Lung microvascular endothelial cell (primary cell): ENCODE measurements around the gene GNAL. TPM values are rescaled to one million over a fixed set of nuclear protein-coding genes. Genes with fewer than 3 reads are reported as not detected.
"Not testable (repeated sequence)": the region's sequence is repeated elsewhere in the genome, so short reads cannot be mapped to it uniquely, and the experiment has no call there.

Experiments
- DNase-seq, 2 donors: peaks; one replicate each; pipeline versions ENCODE4 v3.0.0 to v3.0.0-alpha.2; 2010; ENCODE audit warnings: low read depth in 2 of 2
- total RNA-seq: library from RNA; depleted of rRNA; stranded (reverse); fragments of >200 nt; gene quantifications from 2 replicates; pipeline ENCODE4 v1.2.1, GENCODE V29; 2014

Gene GNAL
- total RNA-seq, 1 donor from 2014 or later, result under 0.01 TPM

DNA sequence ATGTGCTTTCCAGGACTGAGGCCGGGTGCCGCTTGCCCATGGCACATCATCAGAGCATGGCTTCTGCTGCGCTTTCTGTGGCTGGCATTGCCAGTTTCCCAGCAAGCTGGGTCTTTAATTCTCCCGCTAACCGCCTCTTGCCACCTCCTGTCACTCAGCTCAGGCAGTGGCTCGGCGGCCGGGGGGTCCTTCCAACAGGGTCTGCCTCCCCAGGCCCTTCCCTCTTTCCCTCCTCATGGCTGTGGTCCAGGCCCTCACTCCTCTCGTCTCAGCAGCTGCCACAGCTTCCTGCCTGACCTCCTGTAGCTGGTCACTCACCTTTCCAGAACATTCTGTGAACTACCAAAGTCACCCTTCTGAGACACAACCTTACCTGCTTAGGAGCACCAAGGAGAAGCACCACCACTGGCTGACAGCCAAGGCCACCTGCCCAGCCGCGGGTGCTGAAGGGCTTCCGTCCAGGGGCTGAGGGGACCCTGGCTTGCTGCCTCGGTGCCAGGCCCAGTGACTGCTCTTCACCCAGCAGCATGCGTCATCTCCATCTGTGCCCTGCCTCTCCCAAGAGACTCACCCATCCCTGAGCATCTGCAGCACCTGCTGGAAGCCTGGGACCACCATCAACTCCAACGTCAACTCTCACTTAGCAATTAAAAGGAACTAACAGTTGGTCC, 184.7 kb downstream of the GNAL start:
- DNase-seq, result no peak

DNA sequence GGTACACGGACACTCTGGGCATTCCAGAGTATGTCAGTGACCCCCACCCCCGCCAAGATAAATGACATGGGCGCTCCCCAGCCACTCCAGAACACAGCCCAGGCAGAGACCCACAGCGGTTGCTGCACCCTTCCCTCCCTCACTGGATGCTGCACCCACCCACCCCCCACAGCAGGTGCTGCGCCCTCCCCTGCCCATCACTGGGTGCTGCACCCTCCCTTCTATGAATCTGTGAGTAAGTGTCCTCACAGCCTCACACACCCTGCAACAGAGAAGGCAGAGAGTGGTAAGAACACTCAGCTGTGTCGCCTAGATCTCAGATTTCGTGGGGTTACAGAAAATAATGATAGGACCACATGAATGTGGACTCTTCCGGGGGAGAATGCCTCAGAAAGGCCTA, 185.6 kb downstream of the GNAL start:
- DNase-seq, result no peak

DNA sequence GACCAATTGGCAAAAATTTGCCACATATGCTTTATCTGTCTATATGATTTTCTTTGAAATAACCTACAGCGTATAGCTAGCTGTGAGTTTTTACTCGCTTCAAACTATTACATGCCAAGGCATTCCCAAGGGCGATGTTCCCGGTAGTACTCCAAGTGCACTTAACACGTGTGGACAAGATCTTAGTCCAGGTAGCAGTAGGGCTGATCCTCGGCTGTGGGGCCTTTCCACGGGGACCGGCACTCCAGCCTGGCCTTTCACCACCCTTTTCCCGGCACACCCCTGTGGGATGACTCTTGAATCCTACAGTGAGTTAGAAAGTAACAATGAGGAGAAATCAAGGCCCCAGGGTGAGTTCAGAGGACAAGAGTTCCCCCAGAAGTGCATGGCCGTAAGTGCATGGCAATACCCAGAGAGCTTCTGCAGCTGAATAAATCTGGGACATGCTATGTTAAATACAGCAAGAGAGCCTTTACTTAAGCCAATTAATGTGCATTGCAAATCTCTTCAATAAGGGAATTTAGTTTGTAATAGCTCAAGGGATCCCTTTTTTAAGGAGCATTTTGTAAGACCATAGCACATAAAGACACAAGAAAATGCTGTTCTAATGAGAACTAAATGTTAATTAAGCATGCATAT, 188.6 kb downstream of the GNAL start:
- no peak for DNase-seq

DNA sequence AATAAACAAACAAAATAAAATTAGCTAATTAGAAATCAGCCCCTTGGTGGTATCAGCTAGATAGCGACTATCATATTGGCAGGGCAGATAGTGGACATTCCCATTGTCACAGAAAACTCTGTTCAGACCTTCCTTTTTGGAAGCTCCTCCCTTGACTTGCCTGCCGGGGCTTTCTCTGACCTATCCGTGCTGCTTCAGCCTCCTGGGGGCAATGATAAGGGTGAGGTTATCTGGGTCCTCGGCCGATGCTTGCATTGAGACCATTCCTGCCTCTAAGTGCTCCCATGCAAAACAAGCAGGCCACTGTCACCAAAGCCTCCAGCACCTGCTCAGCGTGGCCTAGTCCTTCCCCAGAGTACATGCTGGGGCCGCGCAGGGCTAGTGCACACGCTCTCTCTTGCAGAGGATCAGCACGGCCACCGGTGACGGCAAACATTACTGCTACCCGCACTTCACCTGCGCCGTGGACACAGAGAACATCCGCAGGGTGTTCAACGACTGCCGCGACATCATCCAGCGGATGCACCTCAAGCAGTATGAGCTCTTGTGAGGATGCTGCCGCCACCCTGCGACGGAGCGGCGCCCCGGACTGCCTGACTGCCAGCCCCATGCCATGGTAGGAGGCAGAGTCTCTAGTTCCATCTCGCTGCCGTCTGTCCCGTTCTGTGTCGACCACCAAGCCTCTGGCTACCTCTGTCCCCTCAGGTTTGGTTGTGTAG, 191.7 kb downstream of the GNAL start:
- DNase-seq, result no peak

DNA sequence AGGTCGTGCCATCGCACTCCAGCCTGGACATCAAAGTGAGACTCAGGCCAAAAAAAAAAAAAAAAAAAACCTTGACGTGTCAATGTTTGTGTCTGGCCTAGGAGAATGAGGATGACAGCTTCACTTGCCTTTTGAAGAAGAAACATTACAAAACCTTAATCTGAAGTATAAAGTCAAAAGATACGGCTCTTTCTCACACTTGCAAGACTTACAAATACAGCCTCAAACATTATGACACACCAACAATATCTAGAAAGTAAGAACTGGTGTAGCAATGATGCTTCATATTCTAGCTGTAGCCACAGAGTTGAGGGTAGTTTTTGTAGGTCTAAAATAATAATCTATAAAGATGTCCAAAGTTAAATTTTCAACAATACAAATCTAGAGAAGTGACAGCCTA, 193.6 kb downstream of the GNAL start:
- no peak for DNase-seq

DNA sequence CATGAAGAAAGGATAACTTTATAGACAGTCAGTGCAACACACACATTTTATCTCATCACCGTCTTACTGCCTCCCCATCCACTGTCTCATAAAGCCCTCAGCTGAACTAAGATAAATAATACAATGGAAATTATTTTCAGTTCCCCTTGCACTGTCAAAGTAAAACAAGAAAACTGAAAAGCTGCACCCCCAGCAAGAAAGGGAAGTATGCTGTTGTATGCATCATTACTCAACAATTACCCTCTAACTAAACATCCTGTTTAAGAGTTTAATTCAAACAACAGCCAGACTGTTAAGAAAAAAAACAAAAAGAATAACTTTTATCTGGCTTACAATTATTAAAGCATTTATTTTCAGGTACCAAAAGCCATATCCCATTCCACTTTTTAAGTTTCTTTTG, 194.1 kb downstream of the GNAL start:
- peak in 1 of 2 donors; percentile 66 for DNase-seq

DNA sequence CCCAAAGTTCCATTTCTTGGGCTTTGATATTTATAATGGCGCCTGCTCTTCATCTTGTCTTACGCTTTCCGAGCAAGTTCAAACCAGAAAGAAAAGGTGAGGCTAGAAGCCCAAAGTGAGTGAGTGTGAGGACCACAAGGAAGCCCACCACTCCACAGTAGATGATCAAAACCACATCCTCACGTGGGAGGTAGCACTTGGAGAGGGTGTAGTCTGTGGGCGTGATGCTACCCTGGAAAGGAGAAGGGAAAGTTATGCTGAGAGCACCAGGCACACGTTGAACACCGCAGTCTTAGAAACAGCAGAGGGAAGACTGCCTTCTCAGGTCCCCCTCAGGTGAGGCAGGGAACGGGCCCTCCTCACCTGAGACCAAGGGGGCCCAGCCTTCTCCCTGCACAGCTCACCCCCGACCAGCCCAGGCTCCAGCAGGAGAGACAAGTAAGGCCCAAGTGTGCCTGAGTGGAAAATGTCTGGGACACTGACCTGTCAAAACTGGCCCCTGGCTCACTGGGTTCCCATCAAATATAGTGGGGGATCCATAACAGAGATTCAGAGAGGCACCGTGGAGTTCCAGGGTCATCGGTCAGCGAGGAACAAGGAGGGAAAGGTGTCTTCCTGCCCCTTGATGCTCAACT, 195.4 kb downstream of the GNAL start:
- DNase-seq, result no peak

DNA sequence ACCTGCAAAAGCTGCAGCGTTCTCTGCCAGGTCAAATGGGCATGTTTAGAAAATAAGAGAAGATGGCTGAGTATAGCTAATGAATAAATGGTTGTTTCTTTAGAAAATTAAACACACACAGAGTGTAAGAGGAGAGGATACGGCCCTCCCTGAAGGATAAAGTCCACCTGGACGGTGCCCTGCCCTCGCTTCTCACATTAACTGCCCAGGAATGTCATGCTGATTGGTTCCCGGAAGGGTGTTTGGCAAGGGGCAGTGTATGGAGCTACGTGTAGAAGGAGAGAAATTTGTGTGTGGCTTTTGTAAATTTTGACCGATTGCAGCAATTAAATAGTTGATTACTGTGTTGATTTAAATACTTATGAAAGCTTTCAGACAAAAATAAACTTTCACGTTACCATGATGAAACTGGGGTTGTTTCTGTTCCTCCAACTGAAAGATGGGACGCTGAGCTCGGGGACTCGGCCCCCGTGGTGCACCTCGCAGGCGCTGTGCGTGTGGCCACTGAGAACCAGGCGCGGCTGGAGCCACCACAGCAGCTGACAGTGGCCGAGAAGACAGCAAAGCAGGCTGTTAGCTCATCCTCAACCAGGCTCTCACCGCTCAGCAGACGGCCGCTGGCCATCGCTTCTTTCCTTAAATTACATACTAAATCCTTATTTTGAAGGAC, 196.3 kb downstream of the GNAL start:
- no peak for DNase-seq

DNA sequence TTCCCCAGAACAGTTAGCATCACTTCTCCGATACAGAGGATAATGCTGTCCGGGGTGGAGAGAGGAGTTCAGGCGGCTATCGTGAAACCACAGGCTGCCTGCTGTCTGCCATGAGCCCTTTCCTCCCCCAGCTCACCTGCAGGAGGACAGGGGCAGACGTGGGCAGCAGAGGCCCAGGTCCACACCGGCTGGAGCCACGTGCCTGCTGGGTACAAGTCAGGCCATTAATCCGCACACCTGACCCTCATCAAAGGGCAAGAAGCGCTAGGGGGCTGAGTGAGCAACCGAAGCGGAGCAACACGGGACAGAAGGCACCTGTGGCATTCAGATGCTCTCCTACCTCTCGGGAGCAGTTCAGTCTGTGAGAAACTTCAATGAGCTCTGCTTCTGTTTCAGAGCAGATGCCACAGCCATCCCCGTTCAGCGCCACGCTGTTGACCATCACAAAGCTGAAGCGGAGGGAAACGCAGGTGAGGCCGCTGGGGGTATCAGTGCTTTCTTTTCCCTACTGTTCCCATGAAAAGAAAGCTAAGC, 197.6 kb downstream of the GNAL start:
- DNase-seq, result no peak

DNA sequence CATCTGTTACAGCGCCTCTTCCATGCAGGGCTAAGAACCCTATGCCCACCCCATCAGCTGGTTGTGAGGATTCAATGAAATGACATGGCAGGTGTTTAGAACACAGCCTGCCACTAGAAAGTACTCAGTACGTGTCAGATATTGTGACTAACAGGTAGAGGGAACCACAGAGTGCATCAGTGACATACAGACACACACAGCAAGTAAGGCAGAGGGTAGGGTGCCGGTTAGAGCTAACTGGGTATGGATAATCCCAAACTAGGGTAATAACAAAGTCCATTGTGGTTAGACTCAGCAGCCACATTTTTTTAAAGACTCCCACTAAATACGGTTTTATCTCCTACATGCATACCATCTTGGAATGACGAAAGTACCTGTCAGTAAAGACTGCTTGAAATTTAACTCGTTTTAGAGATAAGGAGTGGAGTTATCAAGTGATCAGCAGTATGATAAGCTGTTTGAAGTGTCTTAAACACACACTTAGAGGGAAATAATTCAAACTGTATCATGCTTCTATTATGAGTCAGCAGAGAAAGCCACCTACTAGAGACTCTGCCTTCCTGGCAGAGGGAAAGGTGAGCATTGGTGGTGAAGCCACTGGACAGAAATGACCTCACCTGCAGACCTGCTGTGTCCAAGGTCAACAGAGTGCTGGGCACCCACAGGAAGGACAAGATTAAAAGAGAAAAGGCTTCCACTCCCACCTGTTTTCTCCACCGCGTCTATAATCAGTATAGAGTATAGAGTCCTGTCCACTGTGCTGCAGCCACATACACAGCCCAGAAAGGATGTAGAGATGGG, 198.5 kb downstream of the GNAL start:
- no peak for DNase-seq

DNA sequence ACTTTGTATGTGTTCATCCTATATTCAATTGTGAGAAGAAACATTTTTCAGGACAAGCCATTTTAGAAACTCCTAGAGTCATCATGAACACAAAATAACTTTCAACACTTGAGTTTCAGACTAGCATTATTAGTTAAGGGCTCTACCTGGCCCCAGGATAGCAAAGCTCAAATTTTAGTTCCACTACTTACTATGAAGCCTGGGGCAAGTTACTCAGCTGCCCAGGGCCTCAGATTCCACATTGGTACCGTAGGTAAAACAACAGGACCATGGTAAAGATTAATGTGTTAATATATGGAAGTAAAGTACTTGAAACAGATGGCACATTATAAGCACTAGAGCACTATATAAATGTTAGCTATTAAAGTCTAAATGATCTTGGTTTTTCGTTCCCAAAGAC, 199.7 kb downstream of the GNAL start:
- no peak for DNase-seq

DNA sequence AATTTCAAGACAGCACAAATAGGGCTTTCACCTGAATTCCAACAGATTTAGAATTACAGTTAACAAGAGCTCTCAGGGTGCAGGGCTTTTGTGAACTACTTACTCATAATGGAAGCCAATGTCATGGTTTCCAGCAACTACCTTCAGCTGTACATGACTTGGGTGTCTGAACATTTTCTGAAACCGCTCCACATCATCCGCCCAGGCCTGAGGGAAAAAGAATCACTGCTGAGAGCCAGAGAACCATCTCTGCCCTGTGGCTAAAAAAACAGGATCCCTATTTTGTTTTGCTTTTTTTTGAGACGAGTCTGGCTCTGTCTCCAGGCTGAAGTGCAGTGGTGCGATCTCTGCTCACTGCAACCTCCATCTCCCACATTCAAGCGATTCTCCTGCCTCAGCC, 200.2 kb downstream of the GNAL start:
- DNase-seq, result no peak

DNA sequence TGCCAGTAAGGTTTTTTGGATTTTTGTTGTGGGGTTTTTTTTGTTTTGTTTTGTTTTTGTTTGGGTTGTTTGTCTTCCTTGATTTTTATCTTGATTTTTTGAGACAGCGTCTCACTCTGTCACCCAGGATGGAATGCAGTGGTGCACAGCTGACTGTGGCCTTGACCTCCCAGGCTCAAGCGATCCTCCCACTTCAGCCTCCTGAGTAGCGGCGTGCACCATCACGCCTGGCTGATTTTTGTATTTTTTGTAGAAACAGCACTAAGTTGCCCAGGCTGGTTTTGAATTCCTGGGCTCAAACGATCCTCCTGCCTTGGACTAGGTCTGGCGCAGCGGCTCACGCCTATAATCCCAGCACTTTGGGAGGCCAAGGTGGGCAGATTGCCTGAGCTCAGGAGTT, 202.7 kb downstream of the GNAL start:
- no peak for DNase-seq

DNA sequence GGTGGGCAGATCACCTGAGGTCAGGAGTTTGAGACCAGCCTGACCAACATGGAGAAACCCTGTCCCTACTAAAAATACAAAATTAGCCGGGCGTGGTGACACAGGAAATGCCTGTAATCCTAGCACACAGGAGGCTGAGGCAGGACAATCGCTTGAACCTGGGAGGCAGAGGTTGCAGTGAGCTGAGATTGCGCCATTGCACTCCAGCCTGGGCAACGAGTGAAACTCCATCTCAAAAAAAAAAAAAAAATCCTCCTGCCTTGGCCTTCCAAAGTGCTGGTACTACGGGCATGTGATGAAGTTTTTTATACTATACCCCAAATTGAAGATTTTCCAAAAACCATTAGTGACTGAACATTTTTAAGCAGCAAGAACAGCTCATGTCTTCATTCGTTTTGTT, 203.4 kb downstream of the GNAL start:
- not testable (repeated sequence) for DNase-seq

DNA sequence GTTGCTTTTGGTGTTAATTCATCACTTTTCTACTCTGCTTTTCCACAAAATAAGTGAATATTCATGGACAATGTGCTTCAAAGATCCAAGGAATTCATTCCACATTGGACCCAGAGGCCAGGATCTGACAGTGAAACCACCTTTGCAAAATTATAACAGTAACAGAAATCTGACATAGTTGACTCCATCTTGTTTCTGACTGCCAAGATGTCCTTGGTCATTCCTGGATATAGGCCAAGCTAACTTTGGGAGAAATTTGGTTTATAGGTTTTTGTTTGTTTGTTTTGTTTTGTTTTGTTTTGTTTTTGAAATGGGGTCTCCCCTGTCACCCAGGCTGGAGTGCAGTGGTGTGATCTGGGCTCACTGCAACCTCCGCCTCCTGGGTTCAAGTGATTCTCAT, 208.7 kb downstream of the GNAL start:
- no peak for DNase-seq

DNA sequence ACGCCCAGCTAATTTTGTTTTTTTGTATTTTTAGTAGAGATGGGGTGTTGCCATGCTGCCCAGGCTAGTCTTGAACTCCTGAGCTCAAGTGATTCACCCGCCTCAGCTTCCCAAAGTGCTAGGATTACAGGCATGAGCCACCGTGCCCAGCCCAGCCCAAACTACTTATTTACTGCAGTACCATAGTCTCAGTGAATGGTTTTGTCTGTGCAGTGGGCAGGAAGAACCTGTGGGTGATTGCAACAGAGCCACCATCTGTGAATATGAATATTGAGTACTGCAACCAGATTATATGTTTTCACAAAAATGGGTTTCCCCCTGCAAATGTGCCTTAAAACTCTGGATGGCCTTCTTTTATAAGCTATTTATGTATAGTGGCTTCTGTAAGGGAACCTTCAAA, 210.0 kb downstream of the GNAL start:
- no peak for DNase-seq

DNA sequence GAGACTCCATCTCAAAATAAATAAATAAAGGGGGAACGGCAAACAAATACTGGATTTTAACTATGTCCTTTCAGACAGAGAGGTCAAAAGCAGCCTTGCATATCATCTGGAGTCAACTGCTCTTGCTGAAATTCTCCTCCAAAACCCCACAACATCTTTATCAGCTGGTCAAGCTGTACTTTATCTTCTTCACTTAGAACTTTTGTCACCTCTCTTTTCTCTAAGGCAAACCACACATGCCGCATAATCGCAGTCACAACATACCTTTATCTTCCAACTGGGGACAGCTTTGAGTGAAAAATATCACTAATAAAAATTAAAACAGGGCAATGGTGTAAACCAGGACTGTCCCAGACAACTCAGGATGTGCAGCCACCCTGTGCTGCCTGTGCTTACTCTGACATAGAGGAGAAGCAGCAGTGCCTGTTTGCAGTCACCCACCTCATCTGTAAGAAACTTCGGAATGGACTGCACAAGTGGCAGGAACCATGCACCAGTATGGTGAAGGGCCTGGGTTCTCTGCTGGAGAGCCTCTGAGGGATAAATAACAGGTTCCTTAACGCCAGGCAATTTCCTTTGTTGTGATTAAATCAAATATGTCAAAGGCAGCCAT, 212.9 kb downstream of the GNAL start:
- no peak for DNase-seq

DNA sequence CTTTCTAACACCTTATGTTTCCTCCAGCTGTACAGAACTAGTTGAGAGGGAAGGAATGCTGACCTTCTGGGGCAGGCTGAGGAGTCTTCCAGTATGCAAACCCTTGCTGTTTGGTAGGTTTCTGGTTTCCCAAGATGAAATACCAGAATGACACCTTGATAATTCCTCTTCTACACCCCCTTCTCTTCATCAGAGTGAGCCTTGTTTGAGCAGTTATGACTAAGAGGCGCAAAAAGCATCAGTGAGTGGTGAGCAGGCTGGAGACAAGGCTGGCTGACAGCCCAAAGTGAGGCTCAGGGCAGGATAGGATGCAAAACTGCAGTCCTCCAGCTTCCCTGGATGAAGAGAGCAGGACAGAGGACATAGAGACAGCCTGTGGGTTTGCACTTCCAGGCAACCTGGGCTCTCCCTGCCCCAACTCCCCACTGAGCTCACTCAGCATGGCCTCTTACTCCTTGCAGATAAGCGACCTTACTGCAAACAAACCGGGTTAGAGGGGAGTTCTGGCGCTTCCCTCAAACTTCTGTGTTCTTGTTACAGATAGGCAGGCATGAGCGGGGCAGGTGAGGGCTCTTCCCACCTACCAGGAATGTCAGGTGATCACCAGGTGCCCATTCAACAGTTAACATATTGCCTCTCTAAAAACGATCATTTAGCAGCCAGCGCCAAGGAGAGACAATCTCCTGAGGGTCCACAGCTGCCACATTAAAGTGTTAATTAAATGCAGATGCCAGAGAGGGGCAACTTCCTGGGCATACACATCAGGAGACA, 213.6 kb downstream of the GNAL start:
- peak in 1 of 2 donors; percentile 19 for DNase-seq

DNA sequence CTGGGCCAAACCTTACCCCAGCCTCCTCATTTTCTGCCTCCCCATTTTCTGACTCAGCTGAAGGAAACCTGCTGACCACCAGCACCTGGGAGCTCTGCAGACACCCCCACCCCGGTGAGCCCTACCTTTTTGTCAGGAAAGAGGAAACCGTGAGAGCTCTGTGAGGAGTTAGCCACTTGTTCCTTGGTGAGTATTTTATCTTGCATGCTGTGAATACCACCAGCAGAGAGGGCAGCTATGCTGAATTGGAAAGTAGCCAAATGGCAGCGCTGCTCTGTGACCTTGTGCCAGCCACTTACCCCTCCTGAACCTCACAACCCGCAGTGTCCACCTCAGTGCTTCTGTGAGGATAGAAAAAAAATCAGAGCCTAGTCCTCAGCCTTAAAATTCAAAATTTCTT, 216.5 kb downstream of the GNAL start:
- no peak for DNase-seq

DNA sequence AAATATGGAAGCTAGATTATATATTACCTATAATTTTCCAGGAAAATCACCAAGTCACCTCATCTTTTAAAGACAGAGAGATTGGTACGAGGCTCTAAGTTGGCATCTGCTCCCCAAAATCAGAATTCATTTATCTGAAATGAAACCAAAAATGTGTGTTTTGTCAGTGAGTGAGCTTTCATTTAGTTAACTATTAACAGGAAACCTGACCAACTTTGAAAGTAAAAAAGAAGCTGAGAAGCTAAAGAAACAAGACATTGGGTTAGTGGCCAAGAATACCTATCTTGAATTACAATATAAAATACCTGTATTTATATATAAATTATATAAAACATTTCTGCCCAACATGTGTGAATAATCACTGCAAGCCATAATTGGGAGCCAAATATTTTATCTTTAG, 217.1 kb downstream of the GNAL start:
- DNase-seq, result no peak
